ENCODE results near the gene HDAC9. TPM values are rescaled to one million over a fixed set of nuclear protein-coding genes. Genes with fewer than 3 reads are reported as not detected.

Gene HDAC9
- total RNA-seq, 4 donors from 2014 or later, result 63.0 to 130 (median 107) TPM

GRCh38 chr7:18798088-18798906 lies 302.7 kb downstream of the HDAC9 start:
- no peak for TF ChIP-seq CTCF (IDR thresholded peaks at IDR 0.05)
- TF ChIP-seq POLR2AphosphoS5 (IDR thresholded peaks at IDR 0.05), result no peak
- TF ChIP-seq EP300 (IDR thresholded peaks at IDR 0.05), result no peak
- TF ChIP-seq POLR2A (IDR thresholded peaks at IDR 0.05; ENCODE audit: low read depth), result no peak
- 97% methylated on average over 3 of the region's 3 CpGs for WGBS

GRCh38 chr7:18799899-18800298 lies 304.4 kb downstream of the HDAC9 start:
- H3K27ac ChIP-seq (replicated peaks in 1 of 4), result no peak overlapping the region
- H3K4me1 ChIP-seq, result no peaks in the 10 kb centered on the region
- intact Hi-C loops (cut with DNase I), result no loop called here
- no peaks in the 10 kb centered on the region for H3K27me3 ChIP-seq
- TF ChIP-seq EP300 (IDR thresholded peaks at IDR 0.05), result no peak
- TF ChIP-seq POLR2A (IDR thresholded peaks at IDR 0.05; ENCODE audit: low read depth), result no peak
- TF ChIP-seq POLR2AphosphoS5 (IDR thresholded peaks at IDR 0.05), result no peak
- TF ChIP-seq CTCF (IDR thresholded peaks at IDR 0.05), result no peak
- no peak overlapping the region for H3K4me3 ChIP-seq
- H3K9me3 ChIP-seq, result no peaks in the 10 kb centered on the region
- 100% methylated on average over 1 of the region's 1 CpG for WGBS
- DNase-seq (ENCODE audit: extremely low spot score), result no peak
- H3K36me3 ChIP-seq, result no peaks in the 10 kb centered on the region

More at GRCh38 chr7:18798088-18798906, 302.7 kb downstream of the HDAC9 start:
- Histone ChIP-seq H3K27ac (replicated peaks in 1 of 4) (no peak overlapping the region), H3K4me3 (no peak overlapping the region), H3K27me3 (no peaks in the 10 kb centered on the region), H3K4me1 (peaks cover 0 to 14% (median 10%) of the 10 kb centered on the region in 4 donors), H3K36me3 (no peaks in the 10 kb centered on the region), H3K9me3 (no peaks in the 10 kb centered on the region)
- no peak for DNase-seq (ENCODE audit: extremely low spot score)
- intact Hi-C loops (cut with DNase I), result no loop called here

GRCh38 chr7:18803923-18804322 lies 308.4 kb downstream of the HDAC9 start:
- no peak overlapping the region for H3K27ac ChIP-seq (replicated peaks in 1 of 4)
- intact Hi-C loops (cut with DNase I), result no loop called here
- no peaks in the 10 kb centered on the region for H3K36me3 ChIP-seq
- no peak overlapping the region for H3K4me3 ChIP-seq
- no peaks in the 10 kb centered on the region for H3K9me3 ChIP-seq
- H3K27me3 ChIP-seq, result no peaks in the 10 kb centered on the region
- no peaks in the 10 kb centered on the region for H3K4me1 ChIP-seq
- DNase-seq (ENCODE audit: extremely low spot score), result no peak
- WGBS, result 90% methylated on average over 1 of the region's 1 CpG
- TF ChIP-seq EP300 (IDR thresholded peaks at IDR 0.05) (no peak), POLR2A (IDR thresholded peaks at IDR 0.05; ENCODE audit: low read depth) (no peak), CTCF (IDR thresholded peaks at IDR 0.05) (no peak), POLR2AphosphoS5 (IDR thresholded peaks at IDR 0.05) (no peak)

GRCh38 chr7:18806177-18806576 lies 310.6 kb downstream of the HDAC9 start:
- Histone ChIP-seq H3K36me3 (no peaks in the 10 kb centered on the region), H3K27ac (replicated peaks in 1 of 4) (no peak overlapping the region), H3K4me1 (no peaks in the 10 kb centered on the region), H3K4me3 (no peak overlapping the region), H3K9me3 (no peaks in the 10 kb centered on the region), H3K27me3 (no peaks in the 10 kb centered on the region)
- TF ChIP-seq POLR2A (IDR thresholded peaks at IDR 0.05; ENCODE audit: low read depth) (no peak), POLR2AphosphoS5 (IDR thresholded peaks at IDR 0.05) (no peak), EP300 (IDR thresholded peaks at IDR 0.05) (no peak), CTCF (IDR thresholded peaks at IDR 0.05) (no peak)
- 95% methylated on average over 2 of the region's 2 CpGs for WGBS
- intact Hi-C loops (cut with DNase I), result no loop called here
- DNase-seq (ENCODE audit: extremely low spot score), result no peak
